Activated CD4-positive, alpha-beta T cell treated with anti-CD3 and anti-CD28 coated beads for 4 hours (primary cell): ENCODE data around the gene ARID3A.

Experiments
- DNase-seq, 2 donors: peaks; one replicate each; pipeline ENCODE4 v3.0.0-alpha.2; 2020

The ARID3A gene

DNA sequence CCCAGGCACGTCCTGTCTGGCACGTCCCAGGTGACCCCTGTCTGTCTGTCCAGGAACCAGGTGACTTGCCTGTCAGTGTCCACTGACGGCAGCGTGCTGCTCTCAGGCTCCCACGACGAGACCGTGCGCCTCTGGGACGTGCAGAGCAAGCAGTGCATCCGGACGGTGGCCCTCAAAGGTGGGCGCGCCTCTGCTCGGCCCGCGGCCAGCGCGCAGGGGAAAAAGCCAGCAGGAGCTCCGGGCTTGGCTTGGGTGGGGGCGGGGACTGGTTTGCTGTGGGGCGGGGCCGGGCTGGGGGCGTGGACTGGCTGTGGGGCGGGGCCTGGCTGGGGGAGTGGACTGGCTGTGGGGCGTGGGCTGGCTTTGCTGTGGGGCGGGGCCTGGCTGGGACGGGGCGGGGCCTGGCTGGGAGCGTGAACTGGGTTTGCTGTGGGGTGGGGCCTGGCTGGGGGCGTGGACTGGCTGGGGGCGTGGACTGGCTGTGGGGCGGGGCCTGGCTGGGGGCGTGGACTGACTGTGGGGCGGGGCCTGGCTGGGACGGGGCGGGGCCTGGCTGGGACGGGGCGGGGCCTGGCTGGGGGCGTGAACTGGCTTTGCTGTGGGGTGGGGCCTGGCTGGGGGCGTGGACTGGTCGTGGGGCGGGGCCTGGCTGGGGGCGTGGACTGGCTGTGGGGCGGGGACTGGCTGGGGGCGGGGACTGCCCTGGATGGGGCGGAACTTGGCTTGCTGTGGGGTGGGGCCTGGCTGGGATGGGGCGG is 65.5 kb downstream of the ARID3A start:
- DNase-seq = peak; percentile 39 to 54

GRCh38 chr19:991932-992669 is 66.3 kb downstream of the ARID3A start:
- DNase-seq = no peak

- no peak for DNase-seq
These were observed 66.8 kb downstream of the ARID3A start for GRCh38 chr19:992670-993055.

- DNase-seq = no peak
These were observed 67.6 kb downstream of the ARID3A start for GRCh38 chr19:993361-993830.

DNA sequence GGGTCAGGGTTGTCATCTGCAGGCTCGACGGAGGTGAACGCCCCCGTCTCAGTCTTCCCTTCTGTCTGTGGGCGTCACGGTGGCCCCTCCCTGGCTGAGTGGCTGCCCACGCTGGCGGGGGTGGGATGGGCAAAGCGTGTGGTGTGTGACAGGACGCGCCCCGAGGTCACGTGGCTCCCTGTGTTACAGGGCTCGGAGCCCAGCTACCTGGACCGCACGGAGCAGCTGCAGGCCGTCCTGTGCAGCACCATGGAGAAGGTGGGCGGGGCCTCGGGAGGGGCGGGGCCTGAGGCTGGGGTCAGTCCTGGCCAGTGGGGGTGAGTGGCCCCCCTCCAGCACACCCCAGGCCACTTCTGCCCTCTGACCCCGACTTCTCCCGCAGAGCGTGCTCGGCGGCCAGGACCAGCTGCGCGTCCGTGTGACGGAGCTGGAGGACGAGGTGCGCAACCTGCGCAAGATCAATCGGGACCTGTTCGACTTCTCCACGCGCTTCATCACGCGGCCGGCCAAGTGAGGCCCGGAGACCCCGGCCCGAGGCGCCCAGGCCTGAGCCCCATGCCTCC is 68.1 kb downstream of the ARID3A start:
- DNase-seq = no peak

GRCh38 chr19:994516-994915 is 68.7 kb downstream of the ARID3A start:
- DNase-seq = no peak

- DNase-seq = no peak
These were observed 69.4 kb downstream of the ARID3A start for GRCh38 chr19:995051-995827.

DNA sequence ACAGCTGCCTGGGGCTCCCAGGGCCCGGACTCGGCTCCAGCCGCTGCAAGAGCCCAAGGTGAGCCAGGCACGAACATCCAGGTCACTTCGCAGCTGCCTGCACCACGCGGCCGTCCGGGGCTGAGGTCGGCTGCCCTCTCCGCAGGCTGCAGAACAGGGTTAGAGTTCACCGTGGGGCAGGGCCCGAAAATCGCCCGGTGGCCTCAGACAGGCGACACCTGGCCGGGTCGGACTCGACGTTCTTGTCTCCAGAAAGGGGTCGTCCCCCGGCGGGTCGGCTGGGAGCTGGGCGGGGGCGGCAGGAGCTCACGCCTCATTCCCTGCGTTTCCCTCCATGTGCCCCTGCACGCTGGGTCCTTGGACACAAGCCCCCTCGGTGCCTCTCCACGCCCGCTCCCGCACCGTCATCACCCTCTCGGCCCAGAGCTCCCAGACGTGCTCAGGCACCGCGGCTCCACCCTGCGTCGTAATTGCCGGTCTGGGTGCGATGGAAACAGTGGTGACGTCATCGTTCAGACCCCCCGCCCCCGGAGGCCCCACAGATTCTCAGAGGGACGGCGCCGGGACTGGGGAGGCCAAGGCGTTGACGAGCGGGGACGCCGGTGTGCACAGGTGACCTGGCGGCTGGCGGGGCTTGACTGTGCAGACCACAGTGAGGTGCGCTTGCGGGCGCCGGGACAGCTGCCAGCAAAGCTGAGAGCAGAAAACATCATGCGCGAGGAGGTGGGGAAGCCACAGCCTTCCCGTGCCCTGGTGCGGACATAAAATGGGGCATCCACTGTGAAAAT is 70.4 kb downstream of the ARID3A start:
- peak; percentile 69 to 73 for DNase-seq

- DNase-seq = no peak
These were observed 72.2 kb downstream of the ARID3A start for GRCh38 chr19:998064-998463.

- no peak for DNase-seq
These were observed 73.5 kb downstream of the ARID3A start for GRCh38 chr19:999379-999719.

GRCh38 chr19:1000095-1000494 is 74.3 kb downstream of the ARID3A start, which contains the start of gene GRIN3B:
Gene GRIN3B (plus strand): TSS chr19:1000419. CDS start chr19:1000438, 19 bp downstream.
- peak; percentile 61 to 65 for DNase-seq

DNA sequence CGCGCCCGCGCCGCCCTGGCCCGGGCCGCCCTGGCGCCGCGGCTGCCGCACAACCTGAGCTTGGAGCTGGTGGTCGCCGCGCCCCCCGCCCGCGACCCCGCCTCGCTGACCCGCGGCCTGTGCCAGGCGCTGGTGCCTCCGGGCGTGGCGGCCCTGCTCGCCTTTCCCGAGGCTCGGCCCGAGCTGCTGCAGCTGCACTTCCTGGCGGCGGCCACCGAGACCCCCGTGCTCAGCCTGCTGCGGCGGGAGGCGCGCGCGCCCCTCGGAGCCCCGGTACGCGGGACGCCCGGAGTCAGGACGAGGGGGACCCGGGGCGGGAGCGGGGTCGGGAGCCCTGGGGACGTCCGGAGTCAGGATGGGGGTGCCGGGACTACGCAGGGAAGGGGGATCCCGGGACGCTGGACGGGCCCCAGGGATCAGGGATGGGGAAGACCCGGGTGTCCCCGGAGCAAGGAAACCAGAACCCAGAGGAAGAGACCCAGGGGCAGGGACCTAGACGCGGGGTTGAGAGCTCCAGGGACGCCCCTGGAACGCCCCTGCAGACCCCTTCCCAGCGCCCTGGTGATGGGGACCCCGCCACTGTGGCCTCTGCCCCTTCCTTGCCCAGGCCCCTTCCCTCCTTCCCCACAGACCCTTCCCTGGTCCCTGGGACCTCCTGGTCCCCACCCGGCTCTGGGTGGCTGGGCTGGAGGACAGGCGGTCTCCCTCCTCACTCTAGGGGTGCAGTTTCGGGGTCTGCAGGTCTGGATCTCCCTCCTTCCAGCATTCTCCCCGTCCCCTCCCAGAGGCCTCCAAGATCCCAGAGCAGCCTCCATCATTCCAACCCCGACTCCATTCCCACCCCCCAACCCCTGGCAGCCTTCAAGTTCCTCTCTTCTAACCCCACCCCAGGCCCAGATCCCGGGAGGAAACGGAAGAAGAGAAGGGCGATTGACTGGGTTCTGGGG is 75.0 kb downstream of the ARID3A start:
- no peak for DNase-seq

DNA sequence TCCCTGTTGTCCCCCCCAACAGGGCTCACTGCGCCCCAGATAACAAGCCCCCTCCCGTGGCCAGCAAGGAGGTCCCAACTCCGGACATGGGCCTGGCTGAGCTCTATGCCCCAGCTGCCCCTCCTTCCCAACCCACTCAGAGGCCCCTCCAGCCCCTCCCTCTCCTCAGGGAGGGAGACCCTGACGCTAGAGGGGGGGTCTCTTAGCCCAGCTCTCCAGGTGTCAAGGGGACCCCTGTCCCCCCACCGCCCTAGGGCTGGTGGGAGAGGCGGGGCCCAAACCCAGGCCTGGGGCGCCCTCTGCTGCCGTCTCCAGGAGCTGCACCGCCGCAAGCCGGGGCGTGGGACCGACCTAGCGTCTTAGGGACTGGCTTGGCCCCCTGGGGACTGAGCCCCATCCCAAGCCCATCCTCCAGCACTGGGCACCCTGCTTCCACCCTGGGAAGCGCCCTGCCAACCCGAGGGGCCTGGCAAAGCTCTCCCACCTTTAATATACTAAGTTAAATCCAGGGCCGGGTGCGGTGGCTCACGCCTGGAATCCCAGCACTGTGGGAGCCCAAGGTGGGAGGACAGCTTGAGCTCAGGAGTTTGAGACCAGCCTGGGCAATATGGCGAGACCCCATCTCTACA is 75.8 kb downstream of the ARID3A start:
- peak; percentile 65 to 74 for DNase-seq

DNA sequence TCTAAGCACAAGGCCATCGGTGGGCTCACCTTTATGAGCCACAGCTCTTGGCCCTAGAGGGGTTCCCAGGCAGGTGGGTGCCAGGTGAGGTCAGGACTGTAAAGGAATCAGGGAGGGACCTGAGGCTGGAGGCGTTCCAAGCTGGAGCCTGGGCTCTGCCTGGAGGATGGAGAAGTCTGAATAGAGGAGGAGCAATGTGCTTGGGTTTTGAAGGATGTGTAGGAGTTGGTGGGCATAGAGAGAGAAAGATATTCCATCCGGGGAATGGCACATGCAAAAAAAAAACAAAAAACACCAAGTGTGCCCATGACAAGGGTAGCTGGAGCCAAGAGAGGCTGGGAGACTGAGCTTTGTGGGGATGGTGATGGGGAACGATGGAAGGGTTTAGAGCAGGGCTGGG is 76.8 kb downstream of the ARID3A start:
- no peak for DNase-seq

DNA sequence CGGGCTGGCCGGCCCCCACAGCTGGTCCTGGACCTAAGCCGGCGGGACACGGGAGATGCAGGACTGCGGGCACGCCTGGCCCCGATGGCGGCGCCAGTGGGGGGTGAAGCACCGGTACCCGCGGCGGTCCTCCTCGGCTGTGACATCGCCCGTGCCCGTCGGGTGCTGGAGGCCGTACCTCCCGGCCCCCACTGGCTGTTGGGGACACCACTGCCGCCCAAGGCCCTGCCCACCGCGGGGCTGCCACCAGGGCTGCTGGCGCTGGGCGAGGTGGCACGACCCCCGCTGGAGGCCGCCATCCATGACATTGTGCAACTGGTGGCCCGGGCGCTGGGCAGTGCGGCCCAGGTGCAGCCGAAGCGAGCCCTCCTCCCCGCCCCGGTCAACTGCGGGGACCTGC is 77.4 kb downstream of the ARID3A start:
- no peak for DNase-seq

DNA sequence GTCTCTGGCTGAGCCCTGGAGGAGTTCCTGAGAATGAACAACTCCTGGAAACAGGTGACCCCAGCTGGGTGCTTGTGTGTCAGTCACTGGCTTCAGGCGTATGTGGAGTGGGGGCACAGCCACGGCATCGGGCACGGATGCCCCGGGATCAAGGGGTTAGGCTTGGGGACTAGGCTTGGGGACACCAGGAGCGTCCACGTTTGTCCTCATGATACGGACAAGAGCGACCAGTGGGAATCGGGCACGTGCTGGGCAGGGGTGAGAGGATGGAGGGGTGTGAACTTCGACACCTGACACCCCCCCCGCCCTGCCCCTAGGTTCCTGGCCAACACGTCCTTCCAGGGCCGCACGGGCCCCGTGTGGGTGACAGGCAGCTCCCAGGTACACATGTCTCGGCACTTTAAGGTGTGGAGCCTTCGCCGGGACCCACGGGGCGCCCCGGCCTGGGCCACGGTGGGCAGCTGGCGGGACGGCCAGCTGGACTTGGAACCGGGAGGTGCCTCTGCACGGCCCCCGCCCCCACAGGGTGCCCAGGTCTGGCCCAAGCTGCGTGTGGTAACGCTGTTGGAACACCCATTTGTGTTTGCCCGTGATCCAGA is 78.5 kb downstream of the ARID3A start:
- DNase-seq = no peak

DNA sequence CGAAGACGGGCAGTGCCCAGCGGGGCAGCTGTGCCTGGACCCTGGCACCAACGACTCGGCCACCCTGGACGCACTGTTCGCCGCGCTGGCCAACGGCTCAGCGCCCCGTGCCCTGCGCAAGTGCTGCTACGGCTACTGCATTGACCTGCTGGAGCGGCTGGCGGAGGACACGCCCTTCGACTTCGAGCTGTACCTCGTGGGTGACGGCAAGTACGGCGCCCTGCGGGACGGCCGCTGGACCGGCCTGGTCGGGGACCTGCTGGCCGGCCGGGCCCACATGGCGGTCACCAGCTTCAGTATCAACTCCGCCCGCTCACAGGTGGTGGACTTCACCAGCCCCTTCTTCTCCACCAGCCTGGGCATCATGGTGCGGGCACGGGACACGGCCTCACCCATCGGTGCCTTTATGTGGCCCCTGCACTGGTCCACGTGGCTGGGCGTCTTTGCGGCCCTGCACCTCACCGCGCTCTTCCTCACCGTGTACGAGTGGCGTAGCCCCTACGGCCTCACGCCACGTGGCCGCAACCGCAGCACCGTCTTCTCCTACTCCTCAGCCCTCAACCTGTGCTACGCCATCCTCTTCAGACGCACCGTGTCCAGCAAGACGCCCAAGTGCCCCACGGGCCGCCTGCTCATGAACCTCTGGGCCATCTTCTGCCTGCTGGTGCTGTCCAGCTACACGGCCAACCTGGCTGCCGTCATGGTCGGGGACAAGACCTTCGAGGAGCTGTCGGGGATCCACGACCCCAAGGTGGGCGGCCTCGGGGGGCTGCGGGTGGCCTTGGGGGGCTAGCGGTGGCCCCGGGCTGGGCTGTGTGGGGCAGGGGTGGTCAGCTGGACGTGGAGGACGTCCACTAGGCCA is 79.2 kb downstream of the ARID3A start:
- DNase-seq = no peak

- DNase-seq = no peak
These were observed 81.0 kb downstream of the ARID3A start for GRCh38 chr19:1006711-1007398.
